Coronary artery (tissue), 2 donors: ENCODE data around the gene CNGB1.

Experiments used
- DNase-seq: peaks from one replicate; pipeline ENCODE4 v3.0.0-alpha.2; 2017; ENCODE audit warnings: low spot score
- H3K27ac ChIP-seq, 2 donors: fragments of 200-600 bp; sonication (generic); one replicate each; pipeline ENCODE4 v1.5.1; 2016 to 2019
- H3K4me3 ChIP-seq: fragments of 200-600 bp; sonication (generic); 2 replicates; pipeline ENCODE4 v1.5.1; 2016; ENCODE audit warnings: mild to moderate bottlenecking, moderate library complexity
- TF ChIP-seq, protein P1 (sequence below): fragments of 200-600 bp; sonication (generic); IDR thresholded peaks from one replicate; pipeline ENCODE4 v1.5.1; 2019; ENCODE audit warnings: antibody characterized with exemption

The CNGB1 gene

GRCh38 chr16:57867000-57867561, 103.8 kb downstream of the CNGB1 start:
- TF ChIP-seq, protein P1, sequence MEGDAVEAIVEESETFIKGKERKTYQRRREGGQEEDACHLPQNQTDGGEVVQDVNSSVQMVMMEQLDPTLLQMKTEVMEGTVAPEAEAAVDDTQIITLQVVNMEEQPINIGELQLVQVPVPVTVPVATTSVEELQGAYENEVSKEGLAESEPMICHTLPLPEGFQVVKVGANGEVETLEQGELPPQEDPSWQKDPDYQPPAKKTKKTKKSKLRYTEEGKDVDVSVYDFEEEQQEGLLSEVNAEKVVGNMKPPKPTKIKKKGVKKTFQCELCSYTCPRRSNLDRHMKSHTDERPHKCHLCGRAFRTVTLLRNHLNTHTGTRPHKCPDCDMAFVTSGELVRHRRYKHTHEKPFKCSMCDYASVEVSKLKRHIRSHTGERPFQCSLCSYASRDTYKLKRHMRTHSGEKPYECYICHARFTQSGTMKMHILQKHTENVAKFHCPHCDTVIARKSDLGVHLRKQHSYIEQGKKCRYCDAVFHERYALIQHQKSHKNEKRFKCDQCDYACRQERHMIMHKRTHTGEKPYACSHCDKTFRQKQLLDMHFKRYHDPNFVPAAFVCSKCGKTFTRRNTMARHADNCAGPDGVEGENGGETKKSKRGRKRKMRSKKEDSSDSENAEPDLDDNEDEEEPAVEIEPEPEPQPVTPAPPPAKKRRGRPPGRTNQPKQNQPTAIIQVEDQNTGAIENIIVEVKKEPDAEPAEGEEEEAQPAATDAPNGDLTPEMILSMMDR, result no peak
- Histone ChIP-seq H3K27ac (no peak overlapping the region), H3K4me3 (no peak overlapping the region)
- peak; percentile 17 for DNase-seq

- TF ChIP-seq, protein P1, result no peak
- H3K4me3 ChIP-seq, result no peak overlapping the region
- peak; percentile 9 for DNase-seq
- H3K27ac ChIP-seq, result no peak overlapping the region
These were observed 104.4 kb downstream of the CNGB1 start for GRCh38 chr16:57866529-57866918.

DNA sequence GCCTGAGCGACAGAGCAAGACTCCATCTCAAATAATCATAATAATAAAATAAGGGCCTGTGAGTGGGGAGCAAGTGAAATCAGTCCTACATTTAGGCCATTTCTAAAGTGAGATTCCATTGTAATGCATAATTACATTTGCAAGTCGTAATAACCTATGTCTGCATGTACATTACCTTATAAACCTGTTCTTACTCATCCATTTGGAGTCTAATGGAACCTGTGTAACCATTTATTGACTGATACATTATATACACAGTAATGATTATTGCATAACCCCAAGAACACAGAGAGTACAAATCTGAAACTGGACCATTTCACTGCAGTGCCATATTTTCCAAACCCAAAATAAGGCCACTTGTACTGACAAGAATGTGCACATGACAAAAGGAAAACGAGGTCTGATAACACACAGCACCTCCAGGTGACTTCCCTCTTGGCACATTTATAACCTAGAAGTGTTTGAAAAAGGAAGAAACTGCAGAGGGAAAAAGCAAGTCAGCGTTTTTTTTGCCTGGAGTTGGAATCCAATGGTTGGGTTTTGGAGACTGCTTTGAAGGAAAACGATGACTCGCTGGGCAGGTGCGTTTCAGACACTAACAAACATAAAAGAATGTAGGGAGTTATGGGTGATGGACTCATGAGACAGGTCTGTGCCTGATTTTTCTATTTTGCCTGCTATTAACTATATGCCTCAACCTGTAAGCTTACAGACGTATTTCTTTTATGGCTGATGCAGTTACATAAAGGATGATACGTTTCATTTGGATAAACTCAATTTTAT, 105.0 kb downstream of the CNGB1 start:
- TF ChIP-seq, protein P1, result no peak
- Histone ChIP-seq H3K27ac (no peak overlapping the region), H3K4me3 (no peak overlapping the region)
- peak; percentile 14 for DNase-seq

- H3K4me3 ChIP-seq, result no peak overlapping the region
- DNase-seq, result peak; percentile 74
- H3K27ac ChIP-seq, result no peak overlapping the region
- TF ChIP-seq, protein P1, result no peak
These were observed 107.3 kb downstream of the CNGB1 start for GRCh38 chr16:57863434-57864160.

DNA sequence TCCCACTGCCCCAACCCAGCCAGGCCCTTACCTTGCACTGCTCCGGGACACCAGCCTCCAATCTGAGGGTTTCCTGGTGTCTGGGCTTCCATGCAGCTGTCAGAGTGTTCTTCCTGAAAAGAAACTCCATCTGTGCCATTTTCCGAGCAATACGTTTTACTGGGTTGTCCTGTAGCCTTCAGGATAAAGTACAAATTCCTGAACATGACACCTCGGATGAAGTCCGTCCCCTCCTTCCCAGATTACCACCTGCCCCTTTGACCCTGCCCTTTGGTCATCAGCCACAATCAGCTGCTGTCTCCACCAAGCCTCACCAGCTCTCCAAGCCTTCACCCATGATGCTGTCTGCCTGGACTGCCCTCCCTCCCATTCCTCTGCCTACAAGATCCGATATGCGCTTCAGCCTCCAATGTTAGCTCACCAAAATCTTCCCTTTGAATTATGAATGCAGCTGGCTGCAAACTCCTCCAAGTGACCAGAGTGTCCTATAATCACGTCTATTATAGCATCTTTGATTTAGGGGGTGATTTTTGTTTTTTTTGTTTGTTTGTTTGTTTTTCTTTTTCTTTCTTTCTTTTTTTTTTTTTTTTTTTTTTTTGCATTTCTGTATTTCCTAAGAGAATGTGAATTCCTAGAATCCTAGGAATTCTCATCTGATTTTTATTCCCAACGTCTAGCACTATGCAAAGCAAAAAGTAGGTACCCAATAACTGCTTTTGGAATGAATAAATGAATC, 108.1 kb downstream of the CNGB1 start:
- H3K27ac ChIP-seq, result no peak overlapping the region
- TF ChIP-seq, protein P1, result no peak
- no peak for DNase-seq
- H3K4me3 ChIP-seq, result no peak overlapping the region

DNA sequence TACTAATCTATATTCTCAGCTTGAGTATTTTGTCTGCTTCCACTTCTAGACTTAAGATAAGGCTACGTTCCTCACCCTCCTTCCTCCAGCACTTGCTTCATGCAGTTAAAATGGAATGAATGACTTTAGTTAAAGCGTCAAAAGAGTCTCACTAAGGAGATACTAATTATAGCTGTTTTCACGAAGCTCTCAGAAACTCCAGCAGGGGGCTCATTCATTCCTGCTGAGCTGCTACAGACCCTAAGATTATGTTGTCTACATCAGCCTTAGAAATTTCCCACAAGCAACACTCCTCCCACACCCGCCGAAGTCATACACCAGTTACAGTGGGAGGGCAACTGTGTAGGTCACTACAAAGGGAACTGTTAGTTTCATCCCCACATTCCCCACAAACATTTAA, 111.6 kb downstream of the CNGB1 start:
- Histone ChIP-seq H3K27ac (no peak overlapping the region), H3K4me3 (no peak overlapping the region)
- no peak for DNase-seq
- TF ChIP-seq, protein P1, result no peak
